ENCODE measurements around the gene ABHD4.
A peak's percentile ranks its signal among the peaks of the same experiment; 100 is the strongest.

DNA sequence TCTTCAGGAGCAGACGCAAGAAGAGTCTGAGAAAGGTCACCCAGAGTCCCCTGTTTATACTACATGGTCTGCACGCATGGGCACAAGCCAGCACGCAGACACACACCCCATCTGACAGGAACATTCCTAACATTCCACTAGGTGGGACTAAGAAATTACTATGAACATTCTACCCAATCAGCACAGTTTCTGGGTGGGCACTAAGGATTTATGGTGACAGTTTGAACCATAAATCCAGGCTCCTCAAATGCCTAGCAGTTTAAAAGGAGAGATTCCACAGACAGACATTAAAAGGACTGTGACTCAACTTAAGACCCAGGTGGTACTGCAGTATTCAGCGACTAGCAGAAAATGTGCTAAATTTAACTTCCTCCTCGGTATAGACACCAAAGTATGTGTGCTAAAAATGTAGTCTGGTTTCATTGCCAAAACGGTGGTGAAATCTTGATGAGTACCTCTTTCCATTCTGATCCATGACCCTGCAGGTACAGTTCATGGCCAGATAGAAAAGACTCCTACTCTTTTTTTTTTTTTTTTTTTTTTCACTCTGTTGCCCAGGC, 16.2 kb downstream of the ABHD4 start:
- TF ChIP-seq, protein P1, sequence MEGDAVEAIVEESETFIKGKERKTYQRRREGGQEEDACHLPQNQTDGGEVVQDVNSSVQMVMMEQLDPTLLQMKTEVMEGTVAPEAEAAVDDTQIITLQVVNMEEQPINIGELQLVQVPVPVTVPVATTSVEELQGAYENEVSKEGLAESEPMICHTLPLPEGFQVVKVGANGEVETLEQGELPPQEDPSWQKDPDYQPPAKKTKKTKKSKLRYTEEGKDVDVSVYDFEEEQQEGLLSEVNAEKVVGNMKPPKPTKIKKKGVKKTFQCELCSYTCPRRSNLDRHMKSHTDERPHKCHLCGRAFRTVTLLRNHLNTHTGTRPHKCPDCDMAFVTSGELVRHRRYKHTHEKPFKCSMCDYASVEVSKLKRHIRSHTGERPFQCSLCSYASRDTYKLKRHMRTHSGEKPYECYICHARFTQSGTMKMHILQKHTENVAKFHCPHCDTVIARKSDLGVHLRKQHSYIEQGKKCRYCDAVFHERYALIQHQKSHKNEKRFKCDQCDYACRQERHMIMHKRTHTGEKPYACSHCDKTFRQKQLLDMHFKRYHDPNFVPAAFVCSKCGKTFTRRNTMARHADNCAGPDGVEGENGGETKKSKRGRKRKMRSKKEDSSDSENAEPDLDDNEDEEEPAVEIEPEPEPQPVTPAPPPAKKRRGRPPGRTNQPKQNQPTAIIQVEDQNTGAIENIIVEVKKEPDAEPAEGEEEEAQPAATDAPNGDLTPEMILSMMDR (IDR thresholded peaks at IDR 0.05; ENCODE audit: low read depth, low read length, missing input control), result no peak
- TF ChIP-seq RAD21 (IDR thresholded peaks at IDR 0.05) (no peak), EGR1 (IDR thresholded peaks at IDR 0.05; ENCODE audit: low read depth in 2 of 2) (peak in 1 of 2 donors; percentile 77), SP1 (IDR thresholded peaks at IDR 0.05) (peak; percentile 34)
- TF ChIP-seq, protein P2, sequence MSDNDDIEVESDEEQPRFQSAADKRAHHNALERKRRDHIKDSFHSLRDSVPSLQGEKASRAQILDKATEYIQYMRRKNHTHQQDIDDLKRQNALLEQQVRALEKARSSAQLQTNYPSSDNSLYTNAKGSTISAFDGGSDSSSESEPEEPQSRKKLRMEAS (IDR thresholded peaks at IDR 0.05), result no peak
- TF ChIP-seq, protein P3, sequence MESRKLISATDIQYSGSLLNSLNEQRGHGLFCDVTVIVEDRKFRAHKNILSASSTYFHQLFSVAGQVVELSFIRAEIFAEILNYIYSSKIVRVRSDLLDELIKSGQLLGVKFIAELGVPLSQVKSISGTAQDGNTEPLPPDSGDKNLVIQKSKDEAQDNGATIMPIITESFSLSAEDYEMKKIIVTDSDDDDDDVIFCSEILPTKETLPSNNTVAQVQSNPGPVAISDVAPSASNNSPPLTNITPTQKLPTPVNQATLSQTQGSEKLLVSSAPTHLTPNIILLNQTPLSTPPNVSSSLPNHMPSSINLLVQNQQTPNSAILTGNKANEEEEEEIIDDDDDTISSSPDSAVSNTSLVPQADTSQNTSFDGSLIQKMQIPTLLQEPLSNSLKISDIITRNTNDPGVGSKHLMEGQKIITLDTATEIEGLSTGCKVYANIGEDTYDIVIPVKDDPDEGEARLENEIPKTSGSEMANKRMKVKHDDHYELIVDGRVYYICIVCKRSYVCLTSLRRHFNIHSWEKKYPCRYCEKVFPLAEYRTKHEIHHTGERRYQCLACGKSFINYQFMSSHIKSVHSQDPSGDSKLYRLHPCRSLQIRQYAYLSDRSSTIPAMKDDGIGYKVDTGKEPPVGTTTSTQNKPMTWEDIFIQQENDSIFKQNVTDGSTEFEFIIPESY (IDR thresholded peaks at IDR 0.05), result no peak

All from liver (tissue), 3 donors.